Adrenal gland (tissue), 12 donors: ENCODE data around the gene CUTC. TPM values are rescaled to one million over a fixed set of nuclear protein-coding genes. Genes with fewer than 3 reads are reported as not detected.

Experiments
- DNase-seq, 7 donors: peaks; one replicate each; pipeline ENCODE4 v3.0.0-alpha.2; 2019 to 2020
- H3K27ac ChIP-seq, 5 donors: fragments of 200-600 bp; sonication (generic) in 4 of 5; 1 replicate in 3 of 5; 2 replicates in 2 of 5; pipeline versions ENCODE4 v1.5.1 to v1.8.0; 2016 to 2020; ENCODE audit warnings: mild to moderate bottlenecking in 1 of 5
- H3K27me3 ChIP-seq: fragments of 200-600 bp; 2 replicates; pipeline ENCODE4 v1.8.0; 2021
- H3K36me3 ChIP-seq, 2 donors: fragments of 200-600 bp; replicated peaks in 1 of 2; 1 replicate in 1 of 2; 2 replicates in 1 of 2; pipeline versions ENCODE4 v1.5.1 to v1.8.0; 2018 to 2022
- H3K4me1 ChIP-seq, 2 donors: fragments of 200-600 bp; replicated peaks in 1 of 2; 1 replicate in 1 of 2; 2 replicates in 1 of 2; pipeline versions ENCODE4 v1.5.1 to v1.8.0; 2018 to 2021
- H3K4me3 ChIP-seq, 4 donors: fragments of 200-600 bp; sonication (generic) in 3 of 4; one replicate each; pipeline ENCODE4 v1.5.1; 2016 to 2018
- H3K9me3 ChIP-seq, 3 donors: fragments of 200-600 bp; sonication (generic) in 1 of 3; replicated peaks in 1 of 3; 1 replicate in 2 of 3; 2 replicates in 1 of 3; pipeline versions ENCODE4 v1.5.1 to v1.8.0; 2016 to 2021
- CTCF ChIP-seq, 6 experiments: fragments of 450-650 bp in 4 of 6; fragments of 200-600 bp in 2 of 6; sonication (generic) in 1 of 6; IDR thresholded peaks; 1 replicate in 5 of 6; 2 replicates in 1 of 6; pipeline versions ENCODE4 v1.5.1 to v1.8.0; 2016 to 2021; ENCODE audit warnings: antibody characterized with exemption in 6 of 6, mild to moderate bottlenecking in 2 of 6, moderate library complexity in 1 of 6
- POLR2A ChIP-seq, 2 donors: fragments of 450-650 bp; IDR thresholded peaks; one replicate each; pipeline ENCODE4 v1.6.1; 2017; ENCODE audit warnings: antibody characterized with exemption in 2 of 2, mild to moderate bottlenecking in 2 of 2, moderate library complexity in 1 of 2
- WGBS, 4 donors: extraction: QIAGEN DNeasy Blood & Tissue Kit in 2 of 4; methylation state at CpG; one replicate each; pipeline versions ENCODE4 v1.1.5 to v1.1.7; 2013 to 2017; 5-methylcytosine and 5-hydroxymethylcytosine counted together
- intact Hi-C, 2 donors: fragments of 100-400 bp; cut with DNase I; formaldehyde crosslinking; loops; one replicate each; pipeline versions ENCODE4 v1.14.1 to v1.15.0; 2022 to 2023
- polyA plus RNA-seq, 3 donors: library from polyadenylated mRNA; stranded (reverse); fragments of 200-250 nt in 2 of 3; fragments of 350-450 nt in 1 of 3; fragmentation: Illumina TruSeq in 1 of 3; extraction: RNeasy Lipid Tissue Mini Kit (QIAGEN cat#74804) in 1 of 3; gene quantifications; one replicate each; pipeline ENCODE4 v1.2.3, GENCODE V29; 2013 to 2014
- total RNA-seq, 9 donors: library from RNA; depleted of rRNA in 4 of 9; stranded (reverse); fragments of >200 nt in 4 of 9; fragments of 120-200 nt in 1 of 9; fragmentation: NEBNext Ultra II Directional in 1 of 9; extraction: Animal tissue kit (Norgen Biotek cat#: 25700) in 1 of 9; gene quantifications; one replicate each; pipeline versions ENCODE4 v1.1.0 to v1.2.4, GENCODE V29; 2013 to 2023
- donor health status: healthy with polysubstance abuse.
- donor health status: Bipolar disorder and iron deficiency.
- donor health status: DM: yes; HTN: yes; CAD: no.
- donor health status: DM: no; HTN: no; CAD: no.
- donor health status: DM: no; HTN: no; CAD: no.
- donor health status: DM: yes; HTN: yes; CAD: no.

The CUTC gene
- total and polyA plus RNA-seq, 12 donors: 16.0 to 36.5 (median 19.9) TPM

DNA sequence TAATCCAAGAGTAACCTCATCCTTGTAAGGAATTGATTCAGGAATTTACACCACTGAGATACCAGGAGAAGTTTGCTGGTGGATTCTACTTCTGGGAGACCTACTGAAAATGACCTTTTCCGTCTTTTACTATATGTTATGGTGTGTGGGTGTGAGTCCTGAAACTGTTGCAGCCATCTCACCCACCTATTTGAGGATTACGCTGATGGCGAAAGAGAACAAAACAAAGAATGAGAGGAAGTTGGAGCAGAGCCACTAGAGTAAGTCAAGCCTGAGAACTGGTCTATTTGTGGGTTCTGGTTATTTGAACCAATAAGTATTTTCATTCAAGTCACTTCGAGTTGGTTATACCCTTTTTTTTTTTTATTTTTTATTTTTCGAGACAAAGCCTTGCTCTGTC, 37.7 kb downstream of the CUTC start:
- Histone ChIP-seq H3K27ac (no peak overlapping the region), H3K36me3 (no peaks in the 10 kb centered on the region), H3K9me3 (no peaks in the 10 kb centered on the region), H3K4me1 (no peaks in the 10 kb centered on the region), H3K27me3 (no peaks in the 10 kb centered on the region), H3K4me3 (no peak overlapping the region)
- intact Hi-C loops: no loop called here
- DNase-seq: no peak
- WGBS, 4 donors: 87 to 88% (median 88%) methylated on average over 5 of the region's 5 CpGs
- TF ChIP-seq POLR2A (IDR thresholded peaks at IDR 0.05) (no peak), CTCF (IDR thresholded peaks at IDR 0.05) (no peak)

DNA sequence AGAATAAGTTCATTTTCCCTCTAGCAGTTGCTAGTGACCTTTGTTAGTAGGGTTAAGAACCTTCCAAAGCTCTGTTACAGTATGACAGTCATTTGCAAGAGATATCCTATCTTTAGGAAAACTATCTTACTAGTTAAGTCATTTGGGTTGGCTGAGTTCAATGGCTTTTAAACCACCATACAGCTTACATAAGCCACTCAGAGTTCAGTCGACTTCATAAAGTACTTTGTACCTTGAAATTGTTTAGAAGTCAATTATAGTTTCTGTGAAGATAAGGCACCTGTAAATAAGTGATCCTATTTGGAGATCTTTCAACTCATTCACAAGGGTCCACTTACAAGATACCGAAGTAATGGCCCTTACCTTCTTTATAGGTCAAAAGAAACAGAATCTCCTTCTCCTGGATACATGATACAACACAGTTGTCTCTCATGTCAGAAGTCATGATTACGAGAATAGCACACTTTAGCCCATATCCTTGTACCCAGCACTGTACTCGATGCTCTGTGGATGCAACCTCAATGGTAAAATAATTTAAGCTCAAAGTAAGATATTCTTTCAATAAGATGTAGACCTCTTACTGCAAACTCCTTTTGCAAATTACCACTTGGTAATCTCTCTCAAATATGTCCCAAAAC, 38.5 kb downstream of the CUTC start:
- WGBS, 4 donors: 88 to 92% (median 90%) methylated on average over 4 of the region's 4 CpGs
- Histone ChIP-seq H3K9me3 (no peaks in the 10 kb centered on the region), H3K4me1 (peaks cover 0 to 2% of the 10 kb centered on the region in 2 donors), H3K27ac (no peak overlapping the region), H3K27me3 (no peaks in the 10 kb centered on the region), H3K36me3 (no peaks in the 10 kb centered on the region), H3K4me3 (no peak overlapping the region)
- TF ChIP-seq CTCF (IDR thresholded peaks at IDR 0.05) (no peak), POLR2A (IDR thresholded peaks at IDR 0.05) (no peak)
- no peak for DNase-seq
- intact Hi-C loops: no loop called here

DNA sequence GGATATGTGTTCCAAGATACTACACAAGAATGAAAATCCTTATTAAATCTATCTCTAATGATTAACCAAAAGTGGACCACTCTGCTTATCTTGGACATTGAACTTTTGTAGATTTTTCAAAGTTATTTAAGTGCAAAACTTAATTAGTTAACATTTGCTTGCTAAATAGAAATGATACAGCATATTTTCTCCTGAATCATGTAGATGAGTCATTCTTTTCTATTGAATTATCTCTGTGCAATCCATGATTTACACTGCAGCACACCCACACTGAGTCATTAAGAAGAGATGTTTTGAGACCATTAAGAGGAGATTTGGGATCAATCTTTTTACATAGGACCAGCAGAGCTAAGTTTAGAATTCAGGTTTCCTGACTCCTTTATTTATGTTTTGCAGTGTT, 43.8 kb downstream of the CUTC start:
- Histone ChIP-seq H3K27ac (peak overlapping the region in 4 of 5 donors; percentile 30 to 43 (median 40)), H3K4me3 (no peak overlapping the region), H3K9me3 (no peaks in the 10 kb centered on the region), H3K4me1 (peaks cover 5% of the 10 kb centered on the region in 2 donors), H3K36me3 (no peaks in the 10 kb centered on the region), H3K27me3 (no peaks in the 10 kb centered on the region)
- intact Hi-C loops: no loop called here
- TF ChIP-seq CTCF (IDR thresholded peaks at IDR 0.05): no peak
- TF ChIP-seq POLR2A (IDR thresholded peaks at IDR 0.05): no peak
- peak in 3 of 7 donors; percentile 39 to 41 (median 41) for DNase-seq

GRCh38 chr10:99777918-99778714, 46.1 kb downstream of the CUTC start:
- Histone ChIP-seq H3K36me3 (no peaks in the 10 kb centered on the region), H3K27me3 (no peaks in the 10 kb centered on the region), H3K9me3 (no peaks in the 10 kb centered on the region), H3K4me1 (peaks cover 5% of the 10 kb centered on the region in 2 donors), H3K4me3 (no peak overlapping the region), H3K27ac (no peak overlapping the region)
- no peak for DNase-seq
- intact Hi-C loops: no loop called here
- WGBS, 4 donors: 91 to 100% (median 97%) methylated on average over 1 of the region's 1 CpG
- no peak for TF ChIP-seq POLR2A (IDR thresholded peaks at IDR 0.05)
